ENCODE results near the gene ZNF296. TPM values are rescaled to one million over a fixed set of nuclear protein-coding genes. Genes with fewer than 3 reads are reported as not detected.

Gene ZNF296
- total RNA-seq, 6 donors from 2014 or later = 1.5 to 7.3 (median 2.4) TPM

DNA sequence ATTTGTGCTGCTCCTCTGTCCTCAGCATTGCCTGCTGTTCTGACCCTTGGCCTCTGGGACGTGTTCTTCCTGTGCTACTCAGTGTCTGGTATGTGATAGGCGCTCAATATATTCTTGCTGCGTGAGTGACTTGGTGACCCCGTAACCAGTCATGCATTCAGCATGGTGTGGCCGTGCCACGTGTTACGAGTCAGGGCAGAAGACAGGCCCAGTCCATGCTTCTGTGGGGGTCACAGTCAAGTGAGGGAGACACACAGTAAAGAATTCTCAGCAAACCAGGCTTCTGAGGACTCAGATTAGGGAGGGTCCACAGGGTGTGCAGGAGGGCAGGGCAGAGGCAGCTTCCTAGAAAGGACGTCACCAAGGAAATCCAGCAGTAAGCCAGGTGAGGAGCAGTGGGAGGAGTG lies 24.6 kb upstream of the ZNF296 start:
- no peak for TF ChIP-seq POLR2AphosphoS5 (IDR thresholded peaks at IDR 0.05)
- Histone ChIP-seq H3K27ac (no peak overlapping the region), H3K27me3 (no peaks in the 10 kb centered on the region), H3K4me1 (peaks cover 33 to 75% (median 43%) of the 10 kb centered on the region in 4 donors), H3K36me3 (no peaks in the 10 kb centered on the region), H3K9me3 (no peaks in the 10 kb centered on the region), H3K4me3 (no peak overlapping the region)
- 81 to 87% methylated on average over 6 to 8 of the region's 8 CpGs for WGBS, 2 donors
- ATAC-seq (ENCODE audit: low FRiP score in 2 of 2) (no peak), DNase-seq (no peak)

DNA sequence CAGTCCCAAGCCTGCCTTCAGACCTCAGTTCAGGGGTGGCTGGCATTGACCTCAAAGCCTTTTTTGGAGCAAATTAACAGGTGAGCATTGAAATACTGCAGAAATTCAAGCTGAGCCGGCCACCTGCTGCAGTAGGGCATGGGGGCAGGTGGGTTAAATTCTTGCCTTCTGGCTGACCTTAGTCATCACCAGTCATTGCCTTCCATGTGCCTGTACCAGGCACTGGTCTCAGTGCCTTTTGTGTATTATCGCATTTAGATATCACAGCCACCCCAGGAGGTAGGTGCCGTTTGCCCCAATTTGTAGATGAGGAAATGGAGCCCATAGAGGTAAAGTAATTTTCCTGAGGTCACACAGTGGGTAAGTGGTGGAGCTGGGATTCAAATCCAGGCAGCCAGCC lies 23.9 kb upstream of the ZNF296 start:
- no peak for DNase-seq
- Histone ChIP-seq H3K27me3 (no peaks in the 10 kb centered on the region), H3K36me3 (no peaks in the 10 kb centered on the region), H3K4me1 (peaks cover 35 to 82% (median 48%) of the 10 kb centered on the region in 4 donors), H3K4me3 (no peak overlapping the region), H3K27ac (no peak overlapping the region), H3K9me3 (no peaks in the 10 kb centered on the region)
- no peak for ATAC-seq (ENCODE audit: low FRiP score in 2 of 2)
- TF ChIP-seq EP300 (IDR thresholded peaks at IDR 0.05) (no peak), POLR2A (IDR thresholded peaks at IDR 0.05) (no peak)
- TF ChIP-seq, protein P1, sequence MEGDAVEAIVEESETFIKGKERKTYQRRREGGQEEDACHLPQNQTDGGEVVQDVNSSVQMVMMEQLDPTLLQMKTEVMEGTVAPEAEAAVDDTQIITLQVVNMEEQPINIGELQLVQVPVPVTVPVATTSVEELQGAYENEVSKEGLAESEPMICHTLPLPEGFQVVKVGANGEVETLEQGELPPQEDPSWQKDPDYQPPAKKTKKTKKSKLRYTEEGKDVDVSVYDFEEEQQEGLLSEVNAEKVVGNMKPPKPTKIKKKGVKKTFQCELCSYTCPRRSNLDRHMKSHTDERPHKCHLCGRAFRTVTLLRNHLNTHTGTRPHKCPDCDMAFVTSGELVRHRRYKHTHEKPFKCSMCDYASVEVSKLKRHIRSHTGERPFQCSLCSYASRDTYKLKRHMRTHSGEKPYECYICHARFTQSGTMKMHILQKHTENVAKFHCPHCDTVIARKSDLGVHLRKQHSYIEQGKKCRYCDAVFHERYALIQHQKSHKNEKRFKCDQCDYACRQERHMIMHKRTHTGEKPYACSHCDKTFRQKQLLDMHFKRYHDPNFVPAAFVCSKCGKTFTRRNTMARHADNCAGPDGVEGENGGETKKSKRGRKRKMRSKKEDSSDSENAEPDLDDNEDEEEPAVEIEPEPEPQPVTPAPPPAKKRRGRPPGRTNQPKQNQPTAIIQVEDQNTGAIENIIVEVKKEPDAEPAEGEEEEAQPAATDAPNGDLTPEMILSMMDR (IDR thresholded peaks at IDR 0.05) = no peak
- WGBS, 2 donors = 89 to 92% methylated on average over 3 of the region's 3 CpGs

DNA sequence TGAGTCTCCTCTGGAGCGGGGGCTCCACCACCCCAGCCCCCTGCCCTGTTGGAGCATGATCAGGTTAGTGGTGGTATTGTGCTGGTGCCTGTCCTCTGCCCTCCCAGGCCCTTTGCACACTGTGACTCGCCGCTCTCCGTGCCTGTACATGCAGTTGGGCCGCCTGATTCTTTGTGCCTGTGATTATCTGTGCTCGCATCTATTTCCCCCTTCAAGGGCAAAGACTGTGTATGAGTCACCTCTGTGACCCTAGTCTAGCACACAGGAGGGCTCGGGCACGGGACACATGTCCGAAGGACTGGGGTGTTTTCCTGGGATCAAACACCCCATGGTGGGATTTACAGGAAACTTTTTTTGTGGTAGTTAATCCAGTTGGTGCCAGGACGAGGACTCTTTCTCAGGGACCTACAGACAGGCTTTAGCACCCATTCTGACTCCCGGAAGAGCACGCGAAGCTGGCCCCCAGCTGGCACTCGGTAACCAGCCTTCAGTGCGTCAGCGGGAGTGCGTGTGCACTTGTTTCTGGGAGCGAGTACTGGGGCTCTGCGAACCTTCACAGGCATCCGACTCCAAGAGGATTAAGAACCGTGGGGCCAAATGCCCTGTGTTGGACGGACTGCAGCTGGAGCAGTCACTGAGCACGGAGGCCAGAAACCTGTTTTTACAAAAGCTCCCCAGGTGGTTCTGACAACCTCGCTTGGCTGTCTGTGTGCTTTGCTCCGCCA lies 23.4 kb upstream of the ZNF296 start:
- H3K4me1 ChIP-seq = peaks cover 41 to 82% (median 53%) of the 10 kb centered on the region in 4 donors
- no peaks in the 10 kb centered on the region for H3K27me3 ChIP-seq
- TF ChIP-seq EP300 (IDR thresholded peaks at IDR 0.05) = no peak
- TF ChIP-seq POLR2AphosphoS5 (IDR thresholded peaks at IDR 0.05) = no peak
- TF ChIP-seq POLR2A (IDR thresholded peaks at IDR 0.05) = no peak
- TF ChIP-seq, protein P1 (IDR thresholded peaks at IDR 0.05) = no peak
- DNase-seq (no peak), ATAC-seq (ENCODE audit: low FRiP score in 2 of 2) (no peak)
- 83 to 88% methylated on average over 20 to 25 of the region's 25 CpGs for WGBS, 2 donors
- no peak overlapping the region for H3K27ac ChIP-seq
- no peaks in the 10 kb centered on the region for H3K36me3 ChIP-seq
- no peak overlapping the region for H3K4me3 ChIP-seq
- H3K9me3 ChIP-seq = no peaks in the 10 kb centered on the region

DNA sequence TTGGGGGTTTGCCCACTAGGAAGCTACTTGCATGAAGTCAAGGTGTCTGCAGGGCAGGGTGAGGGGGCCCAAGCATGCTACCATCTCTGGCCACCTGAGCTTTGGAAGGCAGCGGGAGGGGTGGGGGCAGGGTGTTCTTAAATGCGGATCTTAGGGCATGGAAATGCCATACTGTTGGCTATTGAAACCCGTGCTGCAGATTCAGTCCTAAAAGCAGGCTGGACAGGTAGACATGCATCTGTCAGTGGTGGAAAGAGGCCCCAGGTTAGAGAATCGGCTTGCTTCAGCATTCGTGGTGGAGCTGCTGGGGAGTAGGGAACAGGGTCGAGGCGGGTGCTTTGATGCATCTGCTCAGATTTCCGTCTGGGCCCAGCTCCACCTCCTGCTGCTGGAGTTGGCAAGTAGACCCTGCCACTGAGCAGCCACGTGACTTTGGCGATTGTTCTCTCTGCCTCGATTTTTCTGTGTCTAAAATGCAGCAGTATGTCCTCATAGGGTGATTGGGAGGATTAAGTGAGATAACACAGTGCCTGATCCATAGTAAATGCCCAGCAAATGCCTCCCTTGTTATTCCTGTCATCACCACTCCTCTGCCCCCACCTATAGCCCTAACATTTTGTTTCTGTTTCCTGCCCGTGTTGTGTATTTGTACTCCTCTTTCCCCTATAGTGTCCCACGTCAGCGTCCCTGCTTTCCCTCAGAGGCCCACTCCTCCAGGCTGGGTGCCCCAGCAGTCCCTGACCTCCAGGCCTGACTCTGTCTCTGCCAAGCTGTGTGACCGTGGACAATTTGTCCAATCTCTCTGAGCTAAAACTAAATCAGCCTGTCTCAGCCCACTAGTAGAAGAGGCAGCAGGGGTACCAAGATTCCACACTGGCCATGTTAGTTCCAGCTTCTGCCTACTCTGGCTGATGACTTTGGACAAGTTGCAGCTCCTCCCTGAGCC lies 22.5 kb upstream of the ZNF296 start:
- TF ChIP-seq EP300 (IDR thresholded peaks at IDR 0.05) (no peak), POLR2AphosphoS5 (IDR thresholded peaks at IDR 0.05) (no peak)
- no peaks in the 10 kb centered on the region for H3K36me3 ChIP-seq
- WGBS, 2 donors = 58 to 59% methylated on average over 15 of the region's 15 CpGs
- H3K9me3 ChIP-seq = no peaks in the 10 kb centered on the region
- no peak overlapping the region for H3K4me3 ChIP-seq
- no peaks in the 10 kb centered on the region for H3K27me3 ChIP-seq
- H3K4me1 ChIP-seq = peaks cover 42 to 82% (median 55%) of the 10 kb centered on the region in 4 donors
- ATAC-seq (ENCODE audit: low FRiP score in 2 of 2) (peak in 1 of 2 donors; percentile 9), DNase-seq (no peak)
- H3K27ac ChIP-seq = peak overlapping the region in 2 of 4 donors; percentile 12 to 80

DNA sequence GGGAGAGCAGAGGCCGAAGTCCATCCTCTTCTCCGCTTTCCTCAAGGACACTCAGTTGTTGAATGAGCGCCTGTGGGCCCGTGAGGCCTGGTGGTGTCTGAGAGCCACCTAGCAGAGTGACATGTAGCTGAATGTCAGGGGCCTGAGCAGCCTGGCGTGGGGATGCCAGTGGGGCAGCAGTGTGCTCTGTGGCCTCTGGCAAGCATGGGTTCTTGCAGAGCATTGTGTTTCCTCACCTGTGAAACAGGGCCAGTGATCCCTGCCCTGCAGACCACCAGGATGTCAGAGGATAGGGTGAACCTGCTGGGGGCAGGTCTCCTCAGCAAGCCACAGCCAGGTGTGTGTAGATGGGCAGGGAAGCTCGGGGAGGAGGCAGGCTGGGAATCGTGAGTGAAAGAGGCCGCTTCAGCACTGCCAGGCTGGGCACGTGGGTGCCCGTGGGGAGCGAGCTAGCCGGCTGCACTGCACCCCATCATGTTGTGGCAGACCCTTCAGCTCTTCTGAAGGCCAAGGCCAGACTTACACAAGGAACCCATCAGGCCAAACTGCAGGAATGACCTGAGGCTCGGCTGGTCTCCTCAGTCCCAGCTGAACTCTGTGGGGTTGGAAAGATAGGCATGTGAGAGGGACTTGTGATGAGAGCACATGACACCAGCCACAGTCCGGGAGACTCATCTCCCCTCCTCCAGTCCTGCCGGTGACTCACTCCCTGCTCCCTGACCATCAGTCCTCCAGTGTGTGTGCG lies 21.7 kb upstream of the ZNF296 start:
- H3K4me3 ChIP-seq = no peak overlapping the region
- TF ChIP-seq EP300 (IDR thresholded peaks at IDR 0.05) (no peak), POLR2AphosphoS5 (IDR thresholded peaks at IDR 0.05) (peak in 1 of 2 donors; percentile 8), POLR2A (IDR thresholded peaks at IDR 0.05) (peak in 1 of 4 donors; percentile 56)
- TF ChIP-seq, protein P1 (IDR thresholded peaks at IDR 0.05) = no peak
- H3K36me3 ChIP-seq = no peaks in the 10 kb centered on the region
- ATAC-seq (ENCODE audit: low FRiP score in 2 of 2) = peak; percentile 27 to 84
- H3K9me3 ChIP-seq = no peaks in the 10 kb centered on the region
- no peaks in the 10 kb centered on the region for H3K27me3 ChIP-seq
- peak in 1 of 2 donors; percentile 68 for DNase-seq
- H3K4me1 ChIP-seq = peaks cover 40 to 78% (median 55%) of the 10 kb centered on the region in 4 donors
- peak overlapping the region in 2 of 4 donors; percentile 12 to 80 for H3K27ac ChIP-seq
- 75 to 81% methylated on average over 9 to 14 of the region's 16 CpGs for WGBS, 2 donors

Measured in upper lobe of left lung (tissue), 6 donors.